CD4-positive, alpha-beta T cell treated with Interleukin-6 for 4 hours (primary cell): ENCODE measurements around the gene CSE1L.
"Not testable (repeated sequence)": the region's sequence is repeated elsewhere in the genome, so short reads cannot be mapped to it uniquely, and the experiment has no call there.

Source experiments
- DNase-seq: peaks from one replicate; pipeline ENCODE4 v3.0.0-alpha.2; 2020; ENCODE audit warnings: mixed read lengths

CSE1L gene

GRCh38 chr20:49046087-49046900, at the start of gene CSE1L:
Gene CSE1L (plus strand): TSS chr20:49046312. CDS start chr20:49058464, 12,152 bp downstream.
- DNase-seq, result peak; percentile 92

- DNase-seq, result no peak
Observed at GRCh38 chr20:48999890-49000870, 45.9 kb upstream of the CSE1L start.

- DNase-seq, result no peak
Observed at GRCh38 chr20:49001741-49002140, 44.4 kb upstream of the CSE1L start.

GRCh38 chr20:49006446-49006980, 39.6 kb upstream of the CSE1L start:
- no peak for DNase-seq

GRCh38 chr20:49009899-49010631, 36.0 kb upstream of the CSE1L start:
- DNase-seq, result no peak

- no peak for DNase-seq
Observed at GRCh38 chr20:49024220-49024619, 21.9 kb upstream of the CSE1L start.

GRCh38 chr20:49028177-49028576, 17.9 kb upstream of the CSE1L start:
- DNase-seq, result not testable (repeated sequence)

GRCh38 chr20:49028684-49029083, 17.4 kb upstream of the CSE1L start:
- DNase-seq, result no peak

- DNase-seq, result no peak
Observed at GRCh38 chr20:49029203-49029602, 16.9 kb upstream of the CSE1L start.

GRCh38 chr20:49030954-49031619, 15.0 kb upstream of the CSE1L start:
- DNase-seq, result no peak

GRCh38 chr20:49032455-49032854, 13.7 kb upstream of the CSE1L start:
- no peak for DNase-seq

- no peak for DNase-seq
Observed at GRCh38 chr20:49034070-49034732, 11.9 kb upstream of the CSE1L start.

- peak; percentile 22 for DNase-seq
Observed at GRCh38 chr20:49037962-49038387, 8.1 kb upstream of the CSE1L start.

- no peak for DNase-seq
Observed at GRCh38 chr20:49039854-49040253, 6.3 kb upstream of the CSE1L start.

GRCh38 chr20:49043000-49043399, 3.1 kb upstream of the CSE1L start:
- no peak for DNase-seq

- DNase-seq, result peak; percentile 41
Observed at GRCh38 chr20:49045440-49046086, 549 bp upstream of the CSE1L start.

GRCh38 chr20:49052334-49052733, 6.2 kb downstream of the CSE1L start:
- no peak for DNase-seq

- no peak for DNase-seq
Observed at GRCh38 chr20:49054056-49054643, 8.0 kb downstream of the CSE1L start.

GRCh38 chr20:49063279-49063678, 17.2 kb downstream of the CSE1L start:
- no peak for DNase-seq

- DNase-seq, result no peak
Observed at GRCh38 chr20:49074521-49074920, 28.4 kb downstream of the CSE1L start.
